GM19324 (cell line): ENCODE data around the gene CGREF1.
A peak's percentile ranks its signal among the peaks of the same experiment; 100 is the strongest.

ENCODE experiments used
- ATAC-seq: cut with Tn5 transposase; IDR thresholded peaks from one replicate; pipeline ENCODE4 v1.9.1; 2021; ENCODE audit warnings: mild to moderate bottlenecking, moderate library complexity; ENCODE audit not compliant: unreplicated experiment, low FRiP score

CGREF1 gene, protein sequence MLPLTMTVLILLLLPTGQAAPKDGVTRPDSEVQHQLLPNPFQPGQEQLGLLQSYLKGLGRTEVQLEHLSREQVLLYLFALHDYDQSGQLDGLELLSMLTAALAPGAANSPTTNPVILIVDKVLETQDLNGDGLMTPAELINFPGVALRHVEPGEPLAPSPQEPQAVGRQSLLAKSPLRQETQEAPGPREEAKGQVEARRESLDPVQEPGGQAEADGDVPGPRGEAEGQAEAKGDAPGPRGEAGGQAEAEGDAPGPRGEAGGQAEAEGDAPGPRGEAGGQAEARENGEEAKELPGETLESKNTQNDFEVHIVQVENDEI

DNA sequence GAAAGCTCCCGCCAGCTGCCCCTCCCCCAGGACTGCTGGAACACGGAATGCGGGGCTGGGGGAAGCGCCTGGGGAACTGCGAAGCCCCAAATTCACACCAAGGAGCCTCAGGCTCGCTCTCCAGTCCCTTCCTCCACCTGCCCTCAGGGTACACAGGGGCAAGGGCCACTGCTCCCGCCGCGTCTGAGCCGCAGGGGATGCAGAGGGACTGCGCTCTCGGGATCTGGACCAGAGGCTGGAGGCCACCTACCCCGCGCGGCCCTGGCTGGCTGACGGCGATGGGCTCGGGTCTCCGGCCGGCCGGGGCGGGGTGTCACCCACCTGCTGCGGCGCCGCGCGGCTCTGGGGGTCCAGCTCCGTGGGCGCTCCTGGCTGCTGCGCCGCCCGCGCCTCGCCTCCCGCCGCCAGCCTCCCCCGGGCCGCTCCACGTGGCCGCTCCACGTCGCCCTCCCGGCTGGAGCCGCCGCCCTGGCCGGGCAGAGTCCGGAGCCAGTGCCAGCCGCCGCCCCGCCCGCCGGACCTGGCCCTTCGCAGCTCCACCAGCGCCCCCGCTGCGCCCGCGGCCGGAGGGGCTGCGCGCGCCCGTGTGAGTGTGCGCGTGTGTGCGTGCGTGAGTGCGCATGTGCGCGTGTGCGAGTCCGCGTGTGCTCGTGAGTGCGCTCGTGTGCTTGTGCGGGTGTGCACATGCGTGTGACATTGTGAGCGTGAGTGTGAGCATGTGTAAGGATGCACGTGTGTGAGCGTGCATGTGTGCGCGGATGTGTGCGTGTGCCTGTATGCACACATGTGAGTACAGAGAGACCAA is at the start of gene CGREF1:
Gene CGREF1, minus strand, starts transcription at position 604 of the 805 bp plus-strand sequence. CDS start 14,762 bp downstream, outside the sequence.
- ATAC-seq = no peak

DNA sequence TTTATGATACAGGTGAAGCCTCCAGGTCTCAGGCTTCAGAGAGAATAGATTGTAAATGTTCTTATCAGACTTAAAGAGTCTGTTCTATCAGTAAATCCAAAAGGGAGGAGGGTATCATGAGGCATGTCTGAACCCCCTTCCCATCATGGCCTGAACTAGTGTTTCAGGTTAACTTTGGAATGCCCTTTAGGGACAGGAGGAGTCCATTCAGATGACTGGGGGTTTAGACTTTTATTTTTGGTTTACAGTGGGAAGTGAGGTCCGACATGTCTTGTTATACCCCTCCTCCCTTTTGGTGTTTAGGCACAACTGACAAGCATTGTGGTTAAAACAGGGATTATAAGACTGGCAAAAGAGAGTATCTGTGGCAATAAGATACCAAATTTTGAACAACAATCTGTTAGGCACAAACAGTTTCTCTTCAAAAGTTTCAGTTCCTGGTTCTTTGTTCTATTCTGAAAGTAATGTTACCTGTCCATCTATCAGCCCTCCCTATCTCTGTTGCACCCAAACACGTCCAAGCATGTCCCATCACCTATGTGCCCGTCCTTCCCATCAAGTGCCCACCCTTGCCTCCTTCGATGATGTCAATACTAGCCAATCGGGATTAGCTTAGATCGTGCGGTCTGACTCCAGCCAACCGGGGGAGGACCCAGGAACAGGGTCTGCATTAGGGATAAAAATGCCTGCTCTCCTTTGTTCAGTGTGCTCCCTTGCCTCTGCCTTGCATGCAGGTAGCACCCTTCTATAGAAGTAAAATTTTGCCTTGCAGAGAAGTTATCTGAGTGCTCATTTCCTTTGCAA is 46.2 kb upstream of the CGREF1 start:
- peak; percentile 55 for ATAC-seq

DNA sequence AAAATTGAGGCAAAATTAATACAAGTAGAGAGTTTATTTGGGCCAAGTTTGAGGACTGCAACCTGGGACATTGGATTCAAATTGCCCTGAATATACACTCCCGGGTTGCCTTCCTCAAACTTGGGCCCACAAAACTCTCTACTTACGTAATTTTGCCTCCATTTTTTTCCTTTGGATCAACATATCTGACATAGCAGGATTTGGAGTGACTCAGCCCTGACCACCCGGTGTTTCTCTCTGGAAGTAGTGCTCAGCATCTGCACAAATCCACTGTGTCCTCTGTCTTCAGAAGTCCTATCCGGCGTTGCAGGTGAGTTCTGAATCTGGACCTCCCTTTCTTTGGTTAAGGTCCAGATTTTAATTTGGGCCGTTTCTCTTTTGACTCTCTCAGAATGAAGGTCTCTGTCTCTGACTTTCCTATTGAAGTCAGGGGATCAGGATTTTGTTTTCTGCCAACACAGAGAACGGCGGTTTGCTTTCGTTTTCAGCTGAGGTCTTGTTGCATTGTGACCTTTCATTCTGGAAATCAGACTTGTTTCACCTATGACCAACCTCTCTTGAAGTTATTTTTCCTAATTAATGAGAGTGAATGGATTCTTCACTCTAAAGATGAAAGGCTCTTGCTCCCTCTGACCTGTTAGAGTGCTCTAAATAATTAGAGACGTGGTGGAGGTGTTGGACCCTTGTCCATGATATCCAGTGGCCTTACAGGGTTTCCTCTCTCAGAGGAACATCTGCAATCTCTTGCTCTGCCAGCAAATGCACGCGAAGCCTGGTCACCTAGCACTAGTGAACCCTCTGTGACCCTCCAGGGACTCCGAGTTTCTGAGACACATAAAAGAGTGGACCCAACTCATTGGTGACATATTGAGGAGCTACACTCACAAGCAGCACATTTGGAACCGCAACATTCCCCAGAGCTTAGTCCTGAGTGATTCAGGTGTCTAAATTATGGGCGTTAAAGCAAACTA is 43.5 kb upstream of the CGREF1 start:
- ATAC-seq = no peak

DNA sequence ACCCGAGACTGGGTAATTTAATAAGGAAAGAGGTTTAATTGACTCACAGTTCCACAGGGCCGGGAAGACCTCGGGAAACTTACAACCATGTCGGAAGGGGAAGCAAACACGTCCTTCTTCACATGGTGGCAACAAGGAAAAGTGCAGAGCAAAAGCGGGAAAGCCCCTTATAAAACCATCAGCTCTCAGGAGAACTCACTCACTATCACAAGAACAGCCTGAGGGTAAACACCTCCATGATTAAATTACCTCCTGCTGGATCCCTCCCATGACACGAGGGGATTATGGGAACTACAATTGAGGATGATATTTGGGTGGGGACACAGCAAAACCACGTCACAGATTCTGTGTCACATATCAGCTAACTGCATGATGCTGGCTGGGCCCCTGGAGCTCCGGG is 41.3 kb upstream of the CGREF1 start:
- ATAC-seq = no peak

DNA sequence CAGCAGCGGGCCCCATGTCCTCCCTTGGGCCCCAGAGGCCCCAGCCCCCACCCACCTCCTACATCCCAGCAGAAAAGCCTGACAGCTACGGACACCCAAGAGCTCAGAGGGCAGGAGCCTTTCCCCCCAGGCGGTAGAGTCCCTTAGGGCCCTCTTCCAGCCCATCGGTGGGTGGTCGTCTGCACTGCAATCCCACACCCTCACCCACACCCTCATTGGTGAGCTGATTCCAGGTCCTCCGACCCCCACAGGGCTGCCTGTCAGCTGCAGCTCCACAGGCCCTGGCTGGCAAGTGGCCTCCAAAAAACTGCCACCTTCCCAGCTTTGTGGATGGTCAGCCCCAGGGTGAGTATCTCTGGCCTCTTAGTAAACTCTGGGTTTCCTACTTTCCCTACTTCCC is 40.3 kb upstream of the CGREF1 start:
- no peak for ATAC-seq

DNA sequence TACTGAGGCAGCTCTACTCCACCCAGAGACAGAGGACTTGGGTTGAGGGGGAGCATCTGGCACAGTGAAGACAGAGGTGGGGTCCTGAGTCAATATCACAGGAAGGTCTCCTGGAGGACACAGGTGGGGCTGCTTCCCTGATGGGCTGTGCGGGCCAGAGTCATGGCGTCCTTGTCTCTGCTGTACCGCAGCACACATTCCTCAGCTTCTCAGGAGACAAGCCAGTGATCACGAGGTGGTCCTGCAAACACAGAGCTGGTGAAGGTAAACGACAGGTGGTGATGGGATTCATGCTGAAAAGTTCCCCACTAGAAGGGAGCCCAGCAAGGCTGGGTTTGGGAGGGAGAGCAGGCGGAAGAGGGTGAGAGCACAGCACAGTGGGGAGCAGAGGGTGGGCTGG is 39.5 kb upstream of the CGREF1 start:
- no peak for ATAC-seq

DNA sequence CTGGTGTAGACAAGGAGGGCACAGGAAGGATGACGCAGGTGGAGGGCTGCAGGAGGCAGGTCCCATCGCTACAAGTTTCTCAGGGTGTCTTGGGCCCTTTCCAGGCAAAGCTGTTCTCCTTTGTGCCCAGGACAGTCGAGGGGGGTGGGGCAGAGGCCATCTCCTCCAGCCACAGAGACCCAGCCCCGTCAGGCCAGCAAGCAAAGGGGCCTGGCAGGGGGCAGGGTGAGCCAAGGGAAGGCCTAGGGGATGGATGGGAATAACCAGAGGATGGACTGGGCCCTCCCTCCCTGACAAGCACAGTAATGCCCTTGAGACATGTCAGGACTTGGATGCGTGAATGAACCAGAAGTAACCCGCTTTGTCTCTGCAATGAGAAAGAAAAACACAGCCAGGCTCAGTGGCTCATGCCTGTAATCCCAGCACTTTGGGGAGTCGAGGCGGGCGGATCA is 36.2 kb upstream of the CGREF1 start:
- ATAC-seq = no peak

DNA sequence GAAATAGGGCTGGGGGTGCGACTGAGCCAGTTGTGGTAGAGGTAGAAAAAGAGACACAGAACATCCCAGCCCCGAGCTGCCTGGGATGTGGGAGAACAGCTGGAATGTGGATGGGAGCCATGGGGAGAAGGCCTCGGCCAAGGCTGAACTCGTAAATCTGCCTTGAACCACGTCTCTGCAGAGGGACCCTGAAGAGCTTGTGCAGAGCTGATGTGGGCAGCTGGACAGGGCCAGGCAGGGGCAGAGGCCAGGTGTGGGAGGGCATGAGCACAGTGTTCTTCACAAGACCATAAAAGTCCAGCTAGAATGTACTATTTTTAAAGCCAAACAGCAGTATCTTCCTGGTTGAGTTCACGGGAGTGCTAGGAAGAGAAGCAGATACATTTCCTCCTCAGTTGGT is 35.6 kb upstream of the CGREF1 start:
- ATAC-seq = no peak

DNA sequence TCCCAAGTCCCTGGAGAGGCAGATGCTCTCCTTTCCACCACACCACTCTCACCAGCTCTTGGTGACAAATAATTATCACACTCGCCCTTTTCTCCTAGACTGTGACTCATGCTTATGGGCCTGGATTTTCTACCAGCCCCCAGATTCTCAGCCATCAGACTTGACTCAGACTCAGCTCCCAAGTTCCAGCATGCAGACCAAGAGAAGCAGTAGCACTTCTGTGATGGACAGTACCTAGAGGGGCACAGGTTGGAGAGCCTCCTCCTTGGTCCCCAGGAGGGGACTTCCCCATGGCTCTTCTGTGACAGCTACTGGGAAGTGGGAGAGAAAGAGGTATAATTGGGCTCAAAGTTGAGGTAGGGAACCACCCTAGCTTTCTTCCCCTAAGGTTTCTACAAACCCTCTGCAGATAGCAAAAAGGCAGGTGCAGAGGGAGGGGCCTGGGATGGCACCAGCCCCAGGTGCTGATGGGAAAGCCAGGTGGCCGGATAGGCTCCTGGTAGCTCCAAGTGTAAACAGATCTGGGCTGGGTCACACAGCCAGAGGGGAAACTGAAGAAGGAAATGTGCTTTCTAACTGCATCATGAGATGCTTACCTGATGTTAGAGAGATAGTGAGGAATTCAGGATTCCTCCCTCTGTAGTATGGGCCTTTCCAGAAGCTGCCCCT is 34.0 kb upstream of the CGREF1 start:
- no peak for ATAC-seq

DNA sequence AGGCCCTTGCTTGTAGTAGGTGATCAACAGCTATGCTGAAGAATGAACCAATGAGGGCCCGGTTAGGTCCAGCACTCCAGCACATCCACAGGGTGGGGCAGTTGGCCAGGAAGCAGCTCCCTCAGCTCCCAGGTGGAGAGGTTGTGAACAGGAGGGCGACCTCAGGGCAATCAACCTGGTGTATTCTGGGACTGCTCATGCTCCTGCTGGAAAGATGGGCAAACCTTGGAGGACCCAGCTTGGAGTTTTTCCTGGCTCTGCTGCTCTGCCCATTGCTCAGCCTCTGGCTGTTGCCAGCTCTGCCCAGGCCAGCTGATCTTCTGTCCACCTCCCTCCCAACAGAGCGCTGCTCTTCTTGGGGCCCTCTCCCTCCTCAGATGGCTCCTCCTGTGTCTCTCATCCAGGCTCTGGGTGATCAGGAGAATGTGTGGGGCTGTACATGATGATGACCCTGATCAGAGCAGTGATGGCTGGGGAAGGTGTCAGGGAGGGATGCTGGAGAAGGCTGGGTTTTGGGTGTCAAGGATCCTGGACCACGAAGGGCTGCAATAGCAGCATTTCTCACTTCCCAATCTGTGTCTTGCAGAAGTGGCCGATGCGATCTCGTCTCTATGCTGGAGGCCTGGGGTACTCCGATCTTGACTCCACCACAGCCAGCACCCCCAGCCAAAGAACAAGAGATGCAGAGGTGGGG is 33.3 kb upstream of the CGREF1 start:
- ATAC-seq = no peak

DNA sequence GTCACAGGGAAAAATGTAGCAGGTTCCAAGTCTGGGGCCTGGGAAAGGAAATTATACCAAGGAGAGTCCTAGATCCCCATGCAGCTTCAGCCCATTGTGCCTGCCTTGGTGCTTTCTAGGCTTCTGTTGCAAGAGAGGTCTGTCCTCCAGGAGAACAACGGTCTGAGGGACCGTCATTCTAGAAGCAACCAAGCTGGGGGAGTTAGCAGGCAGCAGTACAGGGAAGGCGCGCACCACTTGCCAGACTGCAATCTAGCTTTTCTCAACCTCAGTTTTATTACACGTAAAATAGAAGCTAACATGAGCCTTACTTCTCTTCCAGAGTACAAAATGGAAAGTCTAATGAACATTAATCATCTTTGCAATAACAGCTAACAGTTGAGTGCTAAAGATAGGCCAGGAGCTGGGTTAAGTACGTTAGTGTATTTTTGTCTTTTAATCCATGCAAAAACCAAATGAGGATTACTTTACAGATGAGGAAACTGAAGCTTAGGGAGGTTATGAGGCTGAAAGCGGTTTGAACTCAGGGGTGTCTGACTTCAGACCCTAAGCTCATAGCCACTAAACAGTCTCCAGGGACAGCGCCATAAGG is 31.8 kb upstream of the CGREF1 start:
- ATAC-seq = no peak

DNA sequence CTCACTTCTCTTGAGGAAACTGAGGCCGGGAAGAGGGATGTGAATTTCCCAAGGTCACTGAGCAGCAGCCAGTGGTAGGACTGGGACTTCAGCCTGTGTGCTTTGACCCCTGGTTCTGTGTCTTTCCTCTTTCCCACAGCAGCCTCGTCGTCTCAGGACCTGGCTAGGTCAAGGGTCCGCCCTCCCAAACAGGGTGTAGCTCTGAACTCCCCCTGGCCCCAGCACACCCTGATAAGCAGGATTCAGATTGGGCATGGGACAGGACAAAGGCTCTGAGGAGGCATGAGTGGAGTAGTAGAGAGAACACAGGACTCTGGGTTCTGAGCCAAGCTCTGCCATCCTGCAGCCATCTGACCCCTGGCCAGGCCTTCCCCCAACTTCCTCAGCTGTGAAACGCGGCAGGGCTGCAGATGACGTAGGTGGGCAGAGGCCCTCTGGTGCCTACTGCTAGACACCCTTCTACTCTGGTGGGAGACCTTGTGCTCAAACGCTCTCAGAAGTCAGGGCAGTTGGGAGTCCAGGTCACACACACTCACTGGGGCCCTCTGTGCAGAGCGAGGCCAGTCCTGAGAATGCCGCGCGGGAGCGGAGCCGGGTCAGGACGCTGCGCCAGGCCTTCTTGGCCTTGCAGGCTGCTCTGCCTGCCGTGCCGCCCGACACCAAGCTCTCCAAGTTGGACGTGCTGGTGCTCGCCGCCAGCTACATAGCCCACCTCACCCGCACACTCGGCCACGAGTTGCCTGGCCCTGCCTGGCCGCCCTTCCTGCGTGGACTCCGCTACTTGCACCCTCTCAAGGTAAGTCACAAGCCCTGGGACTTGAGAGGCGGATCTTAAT is 30.9 kb upstream of the CGREF1 start:
- ATAC-seq = no peak

DNA sequence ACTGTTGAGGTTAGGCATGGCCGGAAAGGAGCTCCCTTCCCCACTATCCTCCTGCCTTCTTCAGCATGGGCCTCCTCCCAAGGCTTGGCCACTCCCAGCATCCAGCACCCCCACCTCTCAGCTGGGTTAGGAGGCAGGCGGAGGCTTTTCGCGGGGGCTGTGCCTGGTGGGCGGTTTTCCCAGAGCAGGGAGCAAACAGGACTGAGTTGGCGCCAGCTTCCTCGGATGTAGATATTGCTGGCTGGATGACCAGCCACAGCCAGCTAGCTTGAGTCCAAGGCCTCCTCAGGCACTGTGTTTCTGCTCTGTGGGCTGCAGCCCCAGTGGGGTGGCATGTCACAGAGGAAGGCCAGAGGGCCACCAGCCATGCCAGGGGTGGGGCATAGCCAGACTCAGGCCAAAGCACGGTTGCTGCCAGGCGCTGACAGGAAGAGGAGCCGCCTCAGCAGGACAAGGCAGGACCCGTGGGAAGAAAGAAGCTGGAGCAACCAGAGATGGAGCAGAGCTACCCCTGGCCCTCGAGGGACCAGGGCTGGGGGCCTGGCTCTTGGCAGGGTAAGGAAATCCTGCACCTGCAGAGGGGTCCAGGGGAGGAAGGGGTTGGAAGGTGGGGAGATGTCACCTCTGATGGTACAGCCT is 30.0 kb upstream of the CGREF1 start, which contains the start of gene TCF23:
Gene TCF23, plus strand, starts transcription at position 204 of the 639 bp plus-strand sequence. Its CDS starts 130 bp downstream, at position 334.
- ATAC-seq = no peak

DNA sequence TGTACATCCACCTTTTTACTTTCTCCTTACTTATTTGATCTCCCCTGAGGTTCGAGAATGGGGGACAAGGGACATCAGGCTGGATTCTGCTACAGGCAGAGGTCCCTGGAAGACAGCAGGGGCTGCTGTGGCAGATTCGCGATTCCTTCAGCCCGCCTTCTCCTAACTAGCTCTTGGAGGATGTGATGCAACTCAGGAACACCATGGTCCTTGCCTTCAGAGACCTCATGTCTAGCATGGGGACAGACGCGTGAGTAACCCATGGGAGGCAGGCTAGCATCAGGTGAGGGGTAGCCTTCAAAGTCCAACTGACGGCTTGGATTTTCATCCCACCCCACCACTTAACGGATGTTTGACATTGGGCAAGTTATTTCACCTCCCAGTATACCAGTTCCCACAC is 29.0 kb upstream of the CGREF1 start:
- ATAC-seq = no peak

DNA sequence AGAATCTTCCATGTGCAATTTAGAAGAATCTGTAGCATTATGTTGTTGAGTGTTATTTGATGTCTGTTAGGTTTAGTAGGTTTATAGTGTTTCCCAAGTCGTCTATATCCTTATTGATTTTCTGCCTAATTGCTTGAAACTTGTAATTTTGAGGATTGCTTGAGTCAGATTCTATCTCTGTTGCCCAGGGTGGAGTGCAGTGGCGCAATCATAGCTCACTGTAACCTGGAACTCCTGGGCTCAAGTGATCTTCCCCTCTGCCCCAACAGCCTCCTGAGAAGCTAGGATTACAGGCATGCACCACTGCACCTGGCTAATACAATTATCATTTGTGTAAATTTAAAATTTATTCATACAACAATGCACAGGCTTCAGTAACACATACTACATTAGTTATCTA is 26.8 kb upstream of the CGREF1 start:
- ATAC-seq = no peak

DNA sequence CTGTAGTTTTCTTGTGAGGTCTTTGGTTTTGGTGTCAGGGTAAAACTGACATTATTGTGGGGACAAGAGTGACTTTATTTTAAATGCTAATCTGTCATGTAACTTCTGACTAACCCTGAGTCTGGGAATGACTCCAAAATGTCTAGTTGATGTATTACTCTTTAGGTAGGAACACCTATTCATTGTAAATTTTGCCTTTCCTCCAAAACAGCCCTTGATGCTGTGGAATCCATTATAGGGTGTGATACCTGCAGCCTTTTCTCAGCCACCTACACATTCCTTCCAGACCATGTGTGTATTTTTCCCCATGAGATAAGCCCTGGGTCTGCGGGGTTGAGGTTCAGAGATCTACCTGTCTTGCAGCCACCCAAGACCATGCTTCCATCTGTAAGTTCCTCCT is 24.4 kb upstream of the CGREF1 start:
- ATAC-seq = no peak

DNA sequence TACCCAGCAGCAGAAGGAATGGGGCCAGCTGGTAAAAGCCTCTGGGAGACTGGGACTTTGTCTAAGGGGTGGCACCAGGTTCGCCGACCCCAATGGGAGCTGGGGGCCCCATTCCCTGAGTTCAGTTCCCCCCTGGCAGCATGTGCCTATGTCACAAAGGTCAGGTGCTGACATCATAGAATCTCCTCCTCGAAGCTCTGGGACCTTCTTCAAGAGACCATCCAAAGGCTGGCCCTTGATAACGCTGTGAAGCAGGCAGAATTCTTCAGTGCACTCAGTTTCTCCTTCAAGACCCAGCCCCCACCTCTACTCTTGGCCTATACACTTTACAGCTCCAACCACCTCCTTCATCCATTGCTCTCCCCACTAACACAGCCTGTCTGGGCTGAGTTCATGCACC is 20.4 kb upstream of the CGREF1 start, which contains the start of gene PRR30:
Gene PRR30, minus strand, starts transcription at position 101 of the 400 bp plus-strand sequence. CDS start 1,081 bp downstream, outside the sequence.
- no peak for ATAC-seq
